ENCODE measurements around the gene AATF.

DNA sequence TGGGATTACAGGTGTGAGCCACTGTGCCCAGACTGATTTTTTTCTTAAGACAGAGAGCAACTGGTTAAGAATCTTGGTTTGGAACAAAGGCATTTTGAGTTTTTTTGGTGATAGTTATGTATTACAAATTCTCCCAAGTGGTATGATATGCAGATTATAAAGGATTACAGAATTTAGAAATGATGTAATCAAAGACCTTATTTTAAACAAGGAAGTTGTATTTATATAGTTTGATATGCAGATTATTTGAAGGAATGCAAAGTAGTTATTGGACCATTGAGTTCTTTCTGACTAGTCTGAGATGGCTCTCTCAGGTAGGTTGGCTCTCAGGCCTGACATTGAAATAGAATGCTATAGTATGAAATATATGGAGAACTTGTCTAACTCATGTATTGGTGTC, 34.9 kb downstream of the AATF start:
- TF ChIP-seq POLR2A (IDR thresholded peaks at IDR 0.05; ENCODE audit: extremely low read depth, insufficient read length) (no peak), CTCF (IDR thresholded peaks at IDR 0.05; ENCODE audit: low read depth, low read length) (no peak), MYC (IDR thresholded peaks at IDR 0.05; ENCODE audit: low read depth, low read length) (no peak)

Data from NB4 (cell line).